KBM-7 (cell line): ENCODE measurements around the gene PIK3R5.

Experiments
- DNase-seq: peaks from one replicate; pipeline ENCODE4 v3.0.0-alpha.2; 2015
- in situ Hi-C: fragments of 300-500 bp; cut with MboI; formaldehyde crosslinking; loops from 2 replicates; pipeline ENCODE4 v1.14.3; 2020; ENCODE audit warnings: low sequenced_read_pairs, low pct_unique_long_range_greater_than_20kb, mixed read lengths

PIK3R5 gene

GRCh38 chr17:8965394-8966168 is at the start of gene PIK3R5:
Gene PIK3R5, minus strand, starts transcription at chr17:8965707. Its CDS starts 54,213 bp downstream, at chr17:8911494.
- peak; percentile 93 for DNase-seq
- in situ Hi-C loops = no loop called here

GRCh38 chr17:9011001-9011400 is 45.5 kb upstream of the PIK3R5 start:
- in situ Hi-C loops = no loop called here
- DNase-seq = no peak

DNA sequence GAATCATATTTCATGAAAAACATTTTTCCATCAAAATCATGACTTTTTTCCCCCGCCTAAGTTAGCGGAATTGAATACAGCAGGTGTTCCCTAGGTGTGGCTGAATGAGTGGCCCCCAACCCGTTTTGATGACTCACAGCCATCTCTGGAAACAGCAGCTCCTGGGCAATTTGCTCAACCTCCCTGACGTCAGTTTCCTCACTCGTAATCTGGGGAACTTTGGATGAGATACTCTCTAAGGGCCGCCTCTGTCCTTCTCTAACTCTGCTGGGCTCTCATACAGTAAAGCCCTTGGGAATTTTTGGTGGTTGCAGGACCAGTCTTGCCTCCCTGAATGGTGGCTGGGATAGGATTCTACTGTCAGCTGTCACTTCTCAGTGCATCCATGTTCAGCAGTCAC is 44.2 kb upstream of the PIK3R5 start:
- DNase-seq = no peak
- in situ Hi-C loops = no loop called here

DNA sequence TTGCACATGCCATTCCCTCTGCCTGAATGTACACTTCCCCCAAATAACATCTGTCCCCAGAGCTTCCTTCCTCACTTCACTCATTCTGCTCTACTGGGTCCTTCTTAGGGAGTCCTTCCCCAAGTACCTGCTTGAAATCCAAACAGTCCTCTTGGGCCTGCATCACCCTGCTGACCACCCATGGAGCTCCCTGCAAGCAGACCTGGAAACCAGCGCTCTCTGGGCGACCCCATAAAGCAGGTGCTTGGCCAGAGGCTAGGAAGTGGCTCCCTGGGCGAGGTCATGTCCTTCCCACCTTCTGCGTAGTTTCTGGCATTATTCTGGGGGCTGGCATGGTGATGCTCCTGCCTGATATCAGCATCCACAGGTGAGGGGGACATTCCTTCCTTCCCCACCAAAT is 43.6 kb upstream of the PIK3R5 start:
- in situ Hi-C loops = no loop called here
- no peak for DNase-seq

GRCh38 chr17:9007052-9007714 is 41.7 kb upstream of the PIK3R5 start:
- in situ Hi-C loops = no loop called here
- DNase-seq = no peak

DNA sequence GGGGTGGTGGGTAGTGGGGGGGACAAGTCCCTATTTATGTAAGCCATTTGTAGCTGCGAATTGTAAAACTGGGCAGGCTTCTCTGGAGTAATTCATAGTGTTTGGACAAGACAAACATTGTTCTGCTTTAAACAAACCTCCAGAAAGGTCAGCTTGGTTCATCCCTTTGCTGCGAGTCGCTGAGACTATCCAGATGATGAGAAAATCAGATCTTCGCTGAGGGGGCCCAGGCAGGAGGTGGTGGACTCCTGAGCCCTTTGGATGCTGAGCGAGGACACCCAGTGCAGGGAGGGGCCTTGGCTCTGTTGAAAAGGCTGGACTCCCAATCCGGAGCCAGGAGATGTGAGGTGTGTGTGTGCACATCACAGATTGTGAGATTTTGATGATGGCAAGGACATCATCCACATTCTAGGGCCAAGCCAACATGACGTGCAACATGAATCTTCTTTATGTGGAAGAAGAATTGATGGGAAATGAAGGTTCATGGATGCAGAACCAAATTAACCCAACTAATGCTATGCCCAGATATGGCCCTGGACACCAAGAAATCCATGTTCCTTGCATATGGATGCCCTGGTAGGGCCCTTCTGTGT is 40.8 kb upstream of the PIK3R5 start:
- no peak for DNase-seq
- in situ Hi-C loops = no loop called here

- DNase-seq = no peak
- in situ Hi-C loops = no loop called here
Measured at GRCh38 chr17:9004961-9005285, 39.4 kb upstream of the PIK3R5 start.

DNA sequence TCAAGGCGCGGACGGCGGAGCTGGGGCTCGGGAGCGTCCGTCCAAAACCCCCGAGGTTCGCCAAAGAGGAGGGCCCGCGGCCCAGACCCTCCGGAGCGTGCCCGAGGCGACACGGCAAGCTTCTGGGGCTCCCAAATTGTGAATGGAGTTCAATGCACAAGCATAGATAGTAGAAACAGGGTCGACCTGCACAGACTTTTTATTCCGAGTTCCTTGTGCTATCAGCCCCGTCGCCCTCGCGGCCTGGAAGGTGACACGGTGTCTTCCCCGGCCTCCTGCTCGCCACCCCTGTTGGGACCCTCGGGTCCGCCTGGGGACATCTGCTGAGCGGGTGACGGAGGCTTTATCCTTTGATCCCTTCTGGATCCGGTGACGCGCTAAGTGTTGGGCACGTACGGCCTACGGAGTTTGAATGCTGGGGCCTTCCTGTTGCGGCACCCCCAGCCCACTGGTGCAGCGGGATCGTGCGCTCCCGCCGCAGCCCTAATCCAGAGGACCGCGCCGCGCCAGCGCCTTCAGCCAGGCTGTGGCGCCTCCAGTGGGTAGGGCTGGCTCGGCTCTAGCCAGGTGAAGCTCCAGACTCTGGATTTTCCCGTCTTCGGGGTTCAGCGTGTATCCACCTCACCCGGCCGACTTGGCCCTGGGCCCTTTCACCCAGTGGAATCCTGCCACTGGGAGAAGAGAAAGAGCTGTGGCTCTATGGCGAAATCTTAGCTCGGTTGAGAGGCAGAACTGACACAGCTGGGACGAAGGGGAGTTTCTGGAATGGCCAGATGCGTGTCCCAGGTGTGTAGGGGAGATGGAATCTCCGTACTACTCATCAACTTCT is 38.8 kb upstream of the PIK3R5 start:
- in situ Hi-C loops = no loop called here
- no peak for DNase-seq

DNA sequence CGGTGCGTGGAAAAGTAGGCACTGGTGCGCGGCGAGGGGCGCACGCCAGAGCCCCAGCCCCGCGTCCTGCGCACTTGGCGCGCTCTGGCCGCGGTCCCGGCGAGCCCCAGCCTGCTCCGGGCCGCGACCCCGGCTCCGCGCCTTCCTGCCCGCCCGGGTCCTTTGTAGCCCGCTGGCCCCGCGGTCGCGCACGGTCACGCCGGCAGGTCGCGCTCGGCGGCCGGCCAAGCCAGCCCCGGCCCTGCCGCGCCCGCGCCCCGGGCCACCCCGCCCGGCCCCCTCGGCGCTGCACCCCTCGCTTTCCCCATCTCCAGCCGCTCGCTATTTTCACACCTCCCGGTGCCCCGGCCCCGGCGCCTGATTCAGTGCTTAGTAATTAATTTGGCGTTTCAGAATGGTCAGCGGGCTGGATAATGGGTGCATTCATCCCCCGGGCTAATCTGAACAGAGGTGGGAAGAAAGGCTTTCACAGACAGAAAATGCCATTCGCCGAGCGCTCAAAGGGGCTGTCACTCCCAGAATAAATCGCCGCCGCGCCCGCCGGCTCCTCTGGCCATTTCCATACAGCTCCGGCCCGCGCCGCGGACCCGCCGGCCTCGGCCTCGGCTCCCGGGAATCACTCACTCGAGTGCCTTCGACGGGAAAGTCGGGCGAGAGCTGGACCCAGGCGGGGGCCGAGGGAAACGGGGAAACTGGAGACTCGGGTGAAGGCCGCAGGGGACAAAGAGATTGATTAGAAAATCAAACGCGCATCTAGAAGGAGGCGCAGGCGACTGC is 38.0 kb upstream of the PIK3R5 start:
- no peak for DNase-seq
- in situ Hi-C loops = no loop called here

DNA sequence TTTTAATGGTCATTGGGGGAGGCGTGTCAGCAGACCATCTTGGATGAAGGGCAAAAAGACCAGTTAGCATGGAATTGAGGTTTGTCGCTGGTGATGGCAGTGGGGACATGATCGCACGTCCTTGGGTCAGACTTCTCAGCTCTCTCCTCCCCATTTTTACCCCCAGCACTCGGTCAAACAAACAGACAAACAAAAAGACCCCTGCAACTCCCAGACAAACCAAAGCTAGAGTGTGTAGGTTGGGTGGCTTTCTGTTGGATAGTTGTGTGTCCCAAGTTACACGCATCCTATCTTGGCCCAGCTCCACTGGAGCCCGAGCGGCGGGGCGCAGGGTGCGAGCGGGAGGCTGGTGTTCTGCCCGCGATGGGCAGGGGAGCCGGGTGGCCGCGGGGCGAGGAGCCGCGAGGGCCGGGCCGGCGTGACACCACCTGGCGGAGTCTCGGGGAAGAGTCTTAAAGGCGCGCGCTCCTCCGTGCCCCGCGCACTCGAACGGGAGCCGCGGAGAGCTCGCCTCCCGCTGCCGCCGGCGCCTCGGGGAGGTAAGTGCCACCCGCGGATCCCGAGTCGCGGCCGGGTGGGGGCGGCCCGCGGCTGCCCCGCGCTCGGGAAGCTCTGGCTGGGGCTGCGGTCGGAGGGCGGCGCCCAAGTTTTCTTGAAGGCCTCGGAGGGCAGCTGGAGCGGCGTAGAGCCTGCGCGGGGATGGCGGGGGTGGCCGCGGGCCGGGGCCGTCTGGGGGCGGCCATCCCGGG is 37.3 kb upstream of the PIK3R5 start:
- in situ Hi-C loops = no loop called here
- peak; percentile 28 for DNase-seq

DNA sequence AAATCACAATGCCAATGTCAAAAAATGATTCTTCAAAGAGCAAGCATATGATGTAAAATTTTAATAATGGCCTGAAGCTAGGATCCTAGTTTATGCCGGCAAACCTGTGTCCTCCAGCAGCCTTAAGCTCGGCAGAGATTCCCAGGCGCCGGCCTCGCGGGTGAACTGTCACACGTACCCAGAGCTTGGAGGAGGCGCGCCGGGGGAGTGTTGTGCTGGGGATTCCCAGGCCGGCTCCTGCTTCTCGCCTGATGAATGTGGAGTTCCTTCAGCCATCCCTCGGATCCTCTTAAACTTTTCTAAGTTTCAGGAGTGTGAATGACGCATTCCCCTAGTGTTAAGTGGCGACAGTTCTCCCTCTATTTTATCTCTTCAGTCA is 36.7 kb upstream of the PIK3R5 start:
- no peak for DNase-seq
- in situ Hi-C loops = no loop called here

- in situ Hi-C loops = no loop called here
- peak; percentile 22 for DNase-seq
Measured at GRCh38 chr17:9001559-9001958, 36.1 kb upstream of the PIK3R5 start.

- in situ Hi-C loops = loop anchor here (25.0 kb wide), 1 partner anchor 539 kb away; no protein-coding TSS in a partner anchor
- peak; percentile 76 for DNase-seq
Measured at GRCh38 chr17:8997994-8998628, 32.6 kb upstream of the PIK3R5 start.

- no peak for DNase-seq
- in situ Hi-C loops = loop anchor here (25.0 kb wide), 1 partner anchor 542 kb away; no protein-coding TSS in a partner anchor
Measured at GRCh38 chr17:8995711-8996110, 30.2 kb upstream of the PIK3R5 start.

DNA sequence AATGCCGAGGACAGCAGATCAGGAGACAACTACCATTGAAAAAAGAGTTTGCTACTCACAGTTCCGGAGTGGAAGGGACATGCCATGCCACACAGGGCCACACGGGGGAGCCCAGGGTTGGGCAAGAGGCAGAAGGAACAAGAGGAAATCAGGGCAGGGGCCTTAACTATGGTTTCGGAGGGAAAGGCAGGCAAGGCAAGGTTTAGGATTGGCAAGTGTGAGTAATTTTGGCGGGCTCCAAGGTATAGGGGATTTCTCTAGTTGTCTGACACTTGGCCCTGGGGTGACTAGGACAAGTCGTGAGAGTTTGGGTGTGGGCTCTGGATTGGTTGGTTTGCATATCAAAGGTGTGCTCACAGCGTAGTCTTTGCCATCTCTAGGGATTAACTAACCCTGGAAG is 28.8 kb upstream of the PIK3R5 start:
- DNase-seq = peak; percentile 69
- in situ Hi-C loops = loop anchor here (25.0 kb wide), 1 partner anchor 543 kb away; no protein-coding TSS in a partner anchor

DNA sequence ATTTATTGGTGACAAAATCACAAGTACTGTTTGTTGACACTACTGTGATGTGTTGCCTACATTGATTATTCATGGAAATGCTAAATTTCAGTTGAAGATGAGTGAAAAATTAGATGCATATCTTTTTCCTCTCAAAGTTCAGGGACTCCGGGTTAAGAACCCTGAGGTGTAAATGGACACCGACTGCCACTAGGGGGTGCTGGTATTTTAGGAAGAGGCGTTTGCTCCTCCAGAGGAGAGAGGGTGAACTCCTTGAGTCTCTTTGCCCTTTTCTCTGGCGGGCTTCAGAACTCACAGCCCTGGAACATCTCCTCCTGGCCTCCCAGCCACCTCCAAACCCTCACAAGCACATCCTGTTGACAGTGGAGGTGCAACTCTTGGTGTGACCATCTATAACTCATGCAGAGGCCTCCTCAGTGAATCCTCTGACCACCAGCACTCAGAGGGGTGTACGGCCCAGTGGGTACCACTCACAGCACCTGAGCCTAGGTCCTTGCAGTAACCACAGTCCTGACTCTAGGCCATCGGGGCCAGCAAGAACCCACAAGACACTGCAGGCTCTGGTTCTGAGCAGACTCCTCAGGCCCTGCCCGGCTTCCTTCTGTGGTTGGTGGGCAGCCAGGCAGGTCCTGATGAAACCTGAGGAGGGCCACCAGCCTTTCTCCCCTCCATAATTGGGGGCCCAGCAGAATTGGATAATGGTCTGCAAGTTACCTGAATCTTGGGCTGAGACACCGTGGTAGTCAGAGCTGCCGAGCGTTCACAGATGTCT is 26.2 kb upstream of the PIK3R5 start:
- DNase-seq = peak; percentile 69

More for the DNA sequence above, 26.2 kb upstream of the PIK3R5 start:
- in situ Hi-C loops = loop anchor here (25.0 kb wide), 1 partner anchor 546 kb away; no protein-coding TSS in a partner anchor
